Mesenchymal stem cell (in vitro differentiated cells and primary cell): ENCODE data around the gene SLC35F6. TPM values are rescaled to one million over a fixed set of nuclear protein-coding genes. Genes with fewer than 3 reads are reported as not detected.

ENCODE experiments used
- DNase-seq: peaks from one replicate; pipeline ENCODE4 v3.0.0-alpha.2; 2013
- H2AFZ ChIP-seq: one replicate; pipeline ENCODE4 v1.6.1; 2013; ENCODE audit warnings: low read depth, mild to moderate bottlenecking, control low read depth, inconsistent platforms, low read length, moderate library complexity
- H2AK5ac ChIP-seq: 2 replicates; pipeline ENCODE4 v1.6.1; 2013; ENCODE audit warnings: low read length, moderate library complexity, mild to moderate bottlenecking, inconsistent platforms; ENCODE audit not compliant: severe bottlenecking
- H2BK120ac ChIP-seq: one replicate; pipeline ENCODE4 v1.6.1; 2013; ENCODE audit warnings: low read depth, mild to moderate bottlenecking, inconsistent platforms, low read length, moderate library complexity
- H2BK12ac ChIP-seq, 2 experiments: one replicate each; pipeline ENCODE4 v1.6.1; 2013; ENCODE audit warnings: inconsistent platforms in 2 of 2, low read length in 2 of 2, mild to moderate bottlenecking in 2 of 2, moderate library complexity in 2 of 2, control low read depth in 1 of 2
- H2BK15ac ChIP-seq: one replicate; pipeline ENCODE4 v1.6.1; 2013; ENCODE audit warnings: mild to moderate bottlenecking, low read depth, inconsistent platforms; ENCODE audit not compliant: poor library complexity, severe bottlenecking
- H2BK5ac ChIP-seq: 2 replicates; pipeline ENCODE4 v1.6.1; 2013; ENCODE audit warnings: low read depth, mild to moderate bottlenecking, low read length, control low read depth, inconsistent platforms; ENCODE audit not compliant: poor library complexity, severe bottlenecking
- H3K14ac ChIP-seq, 2 experiments: one replicate each; pipeline ENCODE4 v1.6.1; 2013; ENCODE audit warnings: inconsistent platforms in 2 of 2, low read length in 2 of 2, control low read depth in 1 of 2, mild to moderate bottlenecking in 1 of 2, moderate library complexity in 1 of 2
- H3K18ac ChIP-seq, 2 experiments: one replicate each; pipeline ENCODE4 v1.6.1; 2013; ENCODE audit warnings: inconsistent platforms in 2 of 2, low read length in 2 of 2, control low read depth in 1 of 2, low read depth in 1 of 2, mild to moderate bottlenecking in 1 of 2
- H3K23ac ChIP-seq, 2 experiments: one replicate each; pipeline ENCODE4 v1.6.1; 2013; ENCODE audit warnings: inconsistent platforms in 2 of 2, low read length in 2 of 2, mild to moderate bottlenecking in 2 of 2, moderate library complexity in 2 of 2, control low read depth in 1 of 2
- H3K27ac ChIP-seq: 2 replicates; pipeline ENCODE4 v1.5.1; 2013; ENCODE audit warnings: mild to moderate bottlenecking, moderate library complexity, low read length, control low read depth, inconsistent platforms; ENCODE audit not compliant: poor library complexity, severe bottlenecking
- H3K27me3 ChIP-seq, 2 experiments: 2 replicates each; pipeline versions ENCODE4 v1.6.1 to v1.7.0; 2013; ENCODE audit warnings: low read length in 2 of 2, mild to moderate bottlenecking in 2 of 2, moderate library complexity in 2 of 2, control low read depth in 1 of 2, inconsistent platforms in 1 of 2; ENCODE audit not compliant: control insufficient read depth in 1 of 2, insufficient read depth in 1 of 2
- H3K36me3 ChIP-seq, 2 experiments: 2 replicates each; pipeline versions ENCODE4 v1.6.1 to v1.7.0; 2013; ENCODE audit warnings: low read length in 2 of 2, control low read depth in 1 of 2, inconsistent platforms in 1 of 2, low read depth in 1 of 2, mild to moderate bottlenecking in 1 of 2; ENCODE audit not compliant: insufficient read depth in 2 of 2, control insufficient read depth in 1 of 2
- H3K4ac ChIP-seq, 2 experiments: one replicate each; pipeline ENCODE4 v1.6.1; 2013; ENCODE audit warnings: inconsistent platforms in 2 of 2, low read length in 2 of 2, mild to moderate bottlenecking in 2 of 2, moderate library complexity in 2 of 2, control low read depth in 1 of 2, low read depth in 1 of 2
- H3K4me1 ChIP-seq: 2 replicates; pipeline ENCODE4 v1.6.1; 2013; ENCODE audit warnings: low read depth, low read length, control low read depth; ENCODE audit not compliant: control insufficient read depth, insufficient read depth
- H3K4me2 ChIP-seq: 2 replicates; pipeline ENCODE4 v1.6.1; 2013; ENCODE audit warnings: low read length, mild to moderate bottlenecking, inconsistent platforms; ENCODE audit not compliant: poor library complexity, severe bottlenecking
- H3K4me3 ChIP-seq, 2 experiments: 2 replicates each; pipeline versions ENCODE4 v1.5.1 to v1.7.0; 2013; ENCODE audit warnings: low read length in 2 of 2, mild to moderate bottlenecking in 2 of 2, control low read depth in 1 of 2, low read depth in 1 of 2; ENCODE audit not compliant: insufficient read depth in 1 of 2
- H3K79me1 ChIP-seq: replicated peaks from 2 replicates; pipeline ENCODE4 v1.6.1; 2013; ENCODE audit warnings: mild to moderate bottlenecking, control low read depth, low read length, inconsistent platforms; ENCODE audit not compliant: poor library complexity, severe bottlenecking
- H3K9ac ChIP-seq: 2 replicates; pipeline ENCODE4 v1.7.0; 2013; ENCODE audit warnings: mild to moderate bottlenecking, low read length, moderate library complexity
- H3K9me3 ChIP-seq: 2 replicates; pipeline ENCODE4 v1.7.0; 2013; ENCODE audit warnings: mild to moderate bottlenecking, low read length; ENCODE audit not compliant: control insufficient read depth
- H4K8ac ChIP-seq: one replicate; pipeline ENCODE4 v1.6.1; 2013; ENCODE audit warnings: inconsistent platforms, mild to moderate bottlenecking, low read length, moderate library complexity
- H4K91ac ChIP-seq: one replicate; pipeline ENCODE4 v1.6.1; 2013; ENCODE audit warnings: mild to moderate bottlenecking, low read length, inconsistent platforms
- WGBS: methylation state at CpG from one replicate; pipeline ENCODE4 v1.1.7; 2013; ENCODE audit warnings: mixed read lengths; 5-methylcytosine and 5-hydroxymethylcytosine counted together
- polyA plus RNA-seq, 2 experiments: library from polyadenylated mRNA; stranded (reverse); fragments of 200-250 nt; gene quantifications; one replicate each; pipeline ENCODE4 v1.2.3, GENCODE V29; 2013

Gene SLC35F6
- 62.3 TPM for polyA plus RNA-seq (2013, experiment 1 of 2)
- polyA plus RNA-seq (2013, experiment 2 of 2), result 60.2 TPM

DNA sequence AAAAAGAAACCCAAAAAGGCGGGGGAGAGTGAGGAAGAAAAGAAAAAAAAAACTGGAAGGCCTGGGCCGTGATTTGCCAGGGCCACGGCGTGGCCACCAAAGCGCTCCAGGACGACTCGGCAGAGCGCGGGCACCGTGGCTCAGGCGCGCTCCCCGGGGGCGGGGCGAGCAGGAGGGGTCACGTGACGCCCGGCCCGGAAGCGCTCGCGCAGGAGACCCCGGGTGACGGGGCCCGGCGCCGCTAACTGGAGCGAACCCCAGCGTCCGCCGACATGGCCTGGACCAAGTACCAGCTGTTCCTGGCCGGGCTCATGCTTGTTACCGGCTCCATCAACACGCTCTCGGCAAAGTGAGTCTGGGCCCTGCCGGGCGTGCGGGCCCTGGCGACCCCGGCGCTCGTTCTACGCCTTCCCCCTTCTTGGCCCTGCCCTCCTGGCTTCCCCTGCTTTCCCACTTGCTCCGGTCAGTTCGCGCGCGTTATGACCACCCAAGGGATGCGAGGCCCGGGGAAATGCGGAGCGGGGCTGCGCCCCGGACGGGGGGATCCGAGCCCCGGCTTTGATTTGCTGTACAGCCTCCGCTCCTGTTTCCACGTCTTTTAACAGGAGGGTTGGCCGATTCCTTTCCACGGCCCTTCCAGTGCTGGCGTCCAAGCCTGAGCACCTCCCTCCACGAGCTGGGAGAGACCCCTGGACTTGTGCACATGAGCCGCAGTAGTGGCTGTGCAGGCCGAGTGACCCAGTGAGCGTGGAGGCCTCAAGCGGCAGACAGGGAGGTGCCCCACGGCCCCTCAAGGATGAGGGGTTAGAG, at the start of gene SLC35F6:
TSS of gene SLC35F6 (plus strand) at position 207 of the 810 bp plus-strand sequence. CDS start at position 273, 66 bp downstream.
- Histone ChIP-seq H3K4me2 (peak within 1 kb of the TSS; percentile 92), H3K18ac (peak within 1 kb of the TSS; percentile 99 to 100), H3K14ac (peak within 1 kb of the TSS; percentile 62 to 97), H3K9me3 (no peaks in the 10 kb centered on the region), H2BK5ac (no peak within 1 kb of the TSS), H4K8ac (peak within 1 kb of the TSS; percentile 95), H2AK5ac (peak within 1 kb of the TSS; percentile 93), H3K27ac (peak within 1 kb of the TSS; percentile 55), H2BK15ac (peak within 1 kb of the TSS; percentile 86), H4K91ac (peak within 1 kb of the TSS; percentile 88), H3K27me3 (no peaks in the 10 kb centered on the region), H2AFZ (peak within 1 kb of the TSS; percentile 29), H3K79me1 (peaks cover 14% of the 10 kb centered on the region), H3K4me3 (peak within 1 kb of the TSS; percentile 91 to 96), H2BK12ac (peak within 1 kb of the TSS; percentile 70 to 89), H3K36me3 (peaks cover 4 to 11% of the 10 kb centered on the region in 2 experiments), H3K9ac (peak within 1 kb of the TSS; percentile 98), H3K23ac (peak within 1 kb of the TSS in 1 of 2 experiments; percentile 98), H3K4me1 (peaks cover 37% of the 10 kb centered on the region), H3K4ac (peak within 1 kb of the TSS; percentile 95 to 99), H2BK120ac (peak within 1 kb of the TSS; percentile 96)
- DNase-seq, result peak; percentile 84
- 1% methylated on average over 67 of the region's 68 CpGs for WGBS

DNA sequence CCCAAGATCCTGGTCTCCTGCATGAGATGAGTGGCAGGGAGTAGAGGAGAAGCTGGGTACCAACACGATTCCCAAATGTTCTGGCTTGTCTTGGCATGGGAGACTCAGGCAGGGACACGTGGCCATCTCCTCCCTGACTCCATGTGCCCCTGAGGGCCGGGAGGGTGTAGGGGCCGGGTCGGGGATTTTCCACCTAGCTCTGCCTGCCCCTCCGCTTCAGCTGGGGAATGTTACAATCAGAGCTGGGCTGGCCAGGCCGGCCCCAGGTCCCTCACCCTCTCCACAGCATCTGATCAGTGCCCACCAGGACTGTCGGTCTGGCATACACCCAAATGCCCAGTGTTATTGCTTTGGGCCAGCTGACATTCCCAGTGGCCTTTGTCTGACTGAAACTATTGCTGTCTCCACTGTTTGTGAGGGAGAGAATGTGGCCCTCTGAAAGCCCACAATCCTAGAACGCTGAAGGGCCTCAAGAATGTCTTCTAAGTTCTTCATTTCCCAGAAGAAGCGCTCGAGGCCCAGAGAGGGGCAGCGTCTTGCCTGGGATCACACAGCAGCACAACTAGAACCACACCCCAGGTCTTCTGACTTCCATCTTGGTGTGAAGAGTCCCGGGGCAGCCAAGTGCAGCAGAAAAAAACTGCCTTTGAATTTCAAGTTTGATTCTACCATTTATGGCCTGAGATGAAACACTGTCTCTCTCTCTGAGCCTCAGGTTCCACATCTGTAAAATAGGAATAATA, 48.4 kb upstream of the SLC35F6 start:
- Histone ChIP-seq H2AK5ac (no peak overlapping the region), H3K9me3 (peaks cover 3% of the 10 kb centered on the region), H3K4me1 (peaks cover 8% of the 10 kb centered on the region), H2BK5ac (no peak overlapping the region), H3K27ac (no peak overlapping the region), H3K4ac (no peak overlapping the region), H3K23ac (no peak overlapping the region), H3K9ac (no peak overlapping the region), H3K4me3 (no peak overlapping the region), H3K36me3 (no peaks in the 10 kb centered on the region), H3K18ac (no peak overlapping the region), H3K4me2 (no peak overlapping the region), H2BK15ac (no peak overlapping the region), H2AFZ (no peak overlapping the region), H4K8ac (no peak overlapping the region), H2BK120ac (no peak overlapping the region), H3K79me1 (no peaks in the 10 kb centered on the region), H3K27me3 (peaks cover 6 to 19% of the 10 kb centered on the region in 2 experiments), H4K91ac (no peak overlapping the region), H2BK12ac (no peak overlapping the region), H3K14ac (no peak overlapping the region)
- DNase-seq, result no peak
- 89% methylated on average over 13 of the region's 13 CpGs for WGBS

DNA sequence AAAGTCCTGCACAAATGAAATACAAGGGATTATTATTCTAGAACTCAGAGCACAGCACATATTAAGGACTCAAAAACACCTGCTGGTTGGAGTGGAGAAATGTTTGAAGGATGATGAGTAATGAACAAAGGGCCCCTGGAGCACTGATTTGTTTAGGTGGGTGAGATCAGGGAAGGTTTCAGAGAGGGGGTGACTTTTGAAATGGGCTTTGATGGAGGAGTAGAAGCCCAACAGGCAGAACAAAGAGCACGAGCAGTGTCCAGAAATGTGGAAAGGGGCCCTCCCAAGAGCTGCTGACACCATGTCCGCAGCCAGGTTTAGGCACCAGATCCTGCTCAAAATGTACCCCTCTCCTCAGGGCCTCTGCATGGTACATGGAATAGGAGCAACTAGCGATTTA, 47.7 kb upstream of the SLC35F6 start:
- no peak overlapping the region for H4K91ac ChIP-seq
- H2AFZ ChIP-seq, result no peak overlapping the region
- no peaks in the 10 kb centered on the region for H3K36me3 ChIP-seq
- H2BK12ac ChIP-seq, result no peak overlapping the region
- H3K9ac ChIP-seq, result no peak overlapping the region
- H3K79me1 ChIP-seq, result no peaks in the 10 kb centered on the region
- DNase-seq, result no peak
- no peak overlapping the region for H3K18ac ChIP-seq
- no peak overlapping the region for H3K4ac ChIP-seq
- H3K27me3 ChIP-seq, result peaks cover 2 to 16% of the 10 kb centered on the region in 2 experiments
- H3K27ac ChIP-seq, result no peak overlapping the region
- WGBS, result 84% methylated on average over 2 of the region's 3 CpGs
- H3K14ac ChIP-seq, result no peak overlapping the region
- no peak overlapping the region for H2BK5ac ChIP-seq
- no peak overlapping the region for H2BK120ac ChIP-seq
- H2AK5ac ChIP-seq, result no peak overlapping the region
- H3K23ac ChIP-seq, result no peak overlapping the region
- H4K8ac ChIP-seq, result no peak overlapping the region
- no peak overlapping the region for H3K4me3 ChIP-seq
- peaks cover 3% of the 10 kb centered on the region for H3K9me3 ChIP-seq
- H3K4me1 ChIP-seq, result peaks cover 14% of the 10 kb centered on the region
- H2BK15ac ChIP-seq, result no peak overlapping the region
- H3K4me2 ChIP-seq, result no peak overlapping the region

- no peak overlapping the region for H3K18ac ChIP-seq
- no peak overlapping the region for H4K8ac ChIP-seq
- H3K36me3 ChIP-seq, result no peaks in the 10 kb centered on the region
- no peak overlapping the region for H2BK12ac ChIP-seq
- no peak overlapping the region for H3K4ac ChIP-seq
- 83% methylated on average over 2 of the region's 2 CpGs for WGBS
- no peak overlapping the region for H2AFZ ChIP-seq
- H3K23ac ChIP-seq, result no peak overlapping the region
- no peak overlapping the region for H3K14ac ChIP-seq
- no peak overlapping the region for H3K4me2 ChIP-seq
- H3K27ac ChIP-seq, result no peak overlapping the region
- peaks cover 18% of the 10 kb centered on the region for H3K4me1 ChIP-seq
- H3K79me1 ChIP-seq, result no peaks in the 10 kb centered on the region
- no peak overlapping the region for H4K91ac ChIP-seq
- no peak overlapping the region for H3K4me3 ChIP-seq
- H3K9ac ChIP-seq, result no peak overlapping the region
- H2AK5ac ChIP-seq, result no peak overlapping the region
- H2BK120ac ChIP-seq, result no peak overlapping the region
- peaks cover 3% of the 10 kb centered on the region for H3K9me3 ChIP-seq
- H2BK15ac ChIP-seq, result no peak overlapping the region
- no peak for DNase-seq
- H2BK5ac ChIP-seq, result no peak overlapping the region
- peaks cover 0 to 14% of the 10 kb centered on the region in 2 experiments for H3K27me3 ChIP-seq
These were observed 47.3 kb upstream of the SLC35F6 start for GRCh38 chr2:26716769-26717168.
